CD4-positive, alpha-beta T cell (primary cell): ENCODE measurements around the gene NFIC. TPM values are rescaled to one million over a fixed set of nuclear protein-coding genes. Genes with fewer than 3 reads are reported as not detected.

Source experiments
- ATAC-seq: fragments of 200-7000 bp; cut with Tn5 transposase; one replicate; pipeline ENCODE4 v1.10.0; 2022; ENCODE audit warnings: mild to moderate bottlenecking; ENCODE audit not compliant: poor library complexity
- CTCF ChIA-PET: fragments of 350-600 bp; sonication (Branson Sonifier 250); formaldehyde crosslinking; loops from one replicate; lab custom pipeline; 2021; ENCODE audit warnings: antibody characterized with exemption, inconsistent platforms; lab: Charles Lee
- POLR2A ChIA-PET: fragments of 350-600 bp; sonication (Branson Sonifier 250); formaldehyde crosslinking; loops from one replicate; lab custom pipeline; 2021; ENCODE audit warnings: antibody characterized with exemption, inconsistent platforms; lab: Charles Lee
- DNase-seq, 14 experiments: peaks; one replicate each; pipeline ENCODE4 v3.0.0-alpha.2; 2013 to 2020; ENCODE audit warnings: mixed read lengths in 2 of 14
- H3K27ac ChIP-seq, 2 donors: one replicate each; pipeline versions ENCODE4 v1.5.1 to v1.7.0; 2013; ENCODE audit warnings: low read length in 2 of 2, low read depth in 1 of 2, mild to moderate bottlenecking in 1 of 2
- H3K27me3 ChIP-seq, 2 experiments: 1 replicate in 1 of 2; 2 replicates in 1 of 2; pipeline versions ENCODE4 v1.6.1 to v1.7.0; 2013; ENCODE audit warnings: low read length in 2 of 2, control low read depth in 1 of 2, mild to moderate bottlenecking in 1 of 2, moderate library complexity in 1 of 2; ENCODE audit not compliant: insufficient read depth in 2 of 2, control insufficient read depth in 1 of 2
- H3K36me3 ChIP-seq: one replicate; pipeline ENCODE4 v1.6.1; 2013; ENCODE audit warnings: low read length, control low read depth; ENCODE audit not compliant: insufficient read depth
- H3K4me1 ChIP-seq: one replicate; pipeline ENCODE4 v1.6.1; 2013; ENCODE audit warnings: low read length, control low read depth; ENCODE audit not compliant: insufficient read depth
- H3K4me3 ChIP-seq: one replicate; pipeline ENCODE4 v1.5.1; 2013; ENCODE audit warnings: mild to moderate bottlenecking, low read length, moderate library complexity
- H3K9me3 ChIP-seq, 2 experiments: 1 replicate in 1 of 2; 2 replicates in 1 of 2; pipeline versions ENCODE4 v1.6.1 to v1.7.0; 2013; ENCODE audit warnings: low read length in 2 of 2, mild to moderate bottlenecking in 2 of 2, control low read depth in 1 of 2, moderate library complexity in 1 of 2; ENCODE audit not compliant: control insufficient read depth in 1 of 2, insufficient read depth in 1 of 2
- H3K27ac Mint-ChIP-seq: one replicate; pipeline ENCODE4 v1.8.0; 2020; ENCODE audit warnings: mixed read lengths
- H3K27me3 Mint-ChIP-seq: one replicate; pipeline ENCODE4 v1.8.0; 2021; ENCODE audit warnings: mixed read lengths
- H3K36me3 Mint-ChIP-seq: one replicate; pipeline ENCODE4 v1.8.0; 2021; ENCODE audit warnings: low read depth, mixed read lengths
- H3K4me1 Mint-ChIP-seq: one replicate; pipeline ENCODE4 v1.8.0; 2021; ENCODE audit warnings: low read depth, mixed read lengths
- H3K4me3 Mint-ChIP-seq: one replicate; pipeline ENCODE4 v1.8.0; 2020; ENCODE audit warnings: mild to moderate bottlenecking, mixed read lengths
- H3K9me3 Mint-ChIP-seq: one replicate; pipeline ENCODE4 v1.8.0; 2020; ENCODE audit warnings: mixed read lengths
- CTCF ChIP-seq: fragments of 200-600 bp; IDR thresholded peaks from one replicate; pipeline ENCODE4 v1.8.0; 2022; ENCODE audit warnings: antibody characterized with exemption, mild to moderate bottlenecking
- intact Hi-C, 2 experiments: fragments of 100-400 bp; cut with DNase I in 1 of 2; cut with micrococcal nuclease in 1 of 2; formaldehyde crosslinking; loops; one replicate each; pipeline versions ENCODE4 v1.15.1 to v1.9.0; 2023 to 2025; cut with DNase I, micrococcal nuclease
- total RNA-seq, 174 experiments: library from RNA in 2 of 174; stranded (reverse) in 2 of 174; gene quantifications; one replicate each; pipeline ENCODE4 v1.2.3 and lab custom pipeline; 2021 to 2026

The NFIC gene
- total RNA-seq, 2 experiments from 2014 or later: 22.1 to 22.2 TPM

GRCh38 chr19:3479834-3480215 is 113.4 kb downstream of the NFIC start:
- no peaks in the 10 kb centered on the region for H3K9me3 ChIP-seq
- no peak overlapping the region for H3K27ac Mint-ChIP-seq
- no peak overlapping the region for H3K4me3 Mint-ChIP-seq
- H3K27me3 Mint-ChIP-seq: peaks cover 4% of the 10 kb centered on the region
- ATAC-seq: peak; percentile 71
- H3K4me1 Mint-ChIP-seq: peaks cover 17% of the 10 kb centered on the region
- ChIA-PET CTCF (interaction anchor here (1.2 kb wide), 1 partner anchor 153 kb away, joined by 4 read pairs; no protein-coding TSS in a partner anchor), POLR2A (interaction anchor here (1.0 to 1.3 kb wide), 2 partner anchors 175 to 283 kb away, joined by 3 to 4 read pairs; no protein-coding TSS in a partner anchor)
- no peak for TF ChIP-seq CTCF
- peak in 7 of 14 experiments; percentile 5 to 73 (median 31) for DNase-seq
- H3K9me3 Mint-ChIP-seq: no peaks in the 10 kb centered on the region
- no peaks in the 10 kb centered on the region for H3K36me3 ChIP-seq
- H3K27me3 ChIP-seq: no peaks in the 10 kb centered on the region
- no peak overlapping the region for H3K4me3 ChIP-seq
- peaks cover 17% of the 10 kb centered on the region for H3K4me1 ChIP-seq
- no peak overlapping the region for H3K27ac ChIP-seq
- intact Hi-C loops: no loop called here
- no peaks in the 10 kb centered on the region for H3K36me3 Mint-ChIP-seq

GRCh38 chr19:3480383-3481091 is 114.2 kb downstream of the NFIC start, which contains the start of gene SMIM24:
Gene SMIM24, minus strand, starts transcription at chr19:3480525. Its CDS starts 62 bp downstream, at chr19:3480463.
- Mint-ChIP-seq H3K9me3 (no peaks in the 10 kb centered on the region), H3K27me3 (peaks cover 4% of the 10 kb centered on the region), H3K36me3 (no peaks in the 10 kb centered on the region), H3K4me3 (no peak within 1 kb of the TSS), H3K4me1 (peaks cover 17% of the 10 kb centered on the region), H3K27ac (no peak within 1 kb of the TSS)
- Histone ChIP-seq H3K27me3 (no peaks in the 10 kb centered on the region), H3K27ac (no peak within 1 kb of the TSS), H3K4me3 (no peak within 1 kb of the TSS), H3K4me1 (peaks cover 17% of the 10 kb centered on the region), H3K9me3 (no peaks in the 10 kb centered on the region), H3K36me3 (no peaks in the 10 kb centered on the region)
- intact Hi-C loops: no loop called here
- ChIA-PET CTCF (no interaction called here), POLR2A (no interaction called here)
- no peak for ATAC-seq
- DNase-seq: no peak
- TF ChIP-seq CTCF: no peak

- ATAC-seq: no peak
- Histone ChIP-seq H3K9me3 (no peaks in the 10 kb centered on the region), H3K36me3 (no peaks in the 10 kb centered on the region), H3K4me3 (no peak overlapping the region), H3K27me3 (no peaks in the 10 kb centered on the region), H3K4me1 (peaks cover 17% of the 10 kb centered on the region), H3K27ac (no peak overlapping the region)
- TF ChIP-seq CTCF: no peak
- Mint-ChIP-seq H3K27me3 (peaks cover 4% of the 10 kb centered on the region), H3K9me3 (no peaks in the 10 kb centered on the region), H3K36me3 (no peaks in the 10 kb centered on the region), H3K4me3 (no peak overlapping the region), H3K4me1 (peaks cover 17% of the 10 kb centered on the region), H3K27ac (no peak overlapping the region)
- ChIA-PET CTCF (no interaction called here), POLR2A (no interaction called here)
- DNase-seq: no peak
- intact Hi-C loops: no loop called here
Observed at GRCh38 chr19:3481241-3482090, 115.1 kb downstream of the NFIC start.
